ENCODE data around the gene ZBTB44.

DNA sequence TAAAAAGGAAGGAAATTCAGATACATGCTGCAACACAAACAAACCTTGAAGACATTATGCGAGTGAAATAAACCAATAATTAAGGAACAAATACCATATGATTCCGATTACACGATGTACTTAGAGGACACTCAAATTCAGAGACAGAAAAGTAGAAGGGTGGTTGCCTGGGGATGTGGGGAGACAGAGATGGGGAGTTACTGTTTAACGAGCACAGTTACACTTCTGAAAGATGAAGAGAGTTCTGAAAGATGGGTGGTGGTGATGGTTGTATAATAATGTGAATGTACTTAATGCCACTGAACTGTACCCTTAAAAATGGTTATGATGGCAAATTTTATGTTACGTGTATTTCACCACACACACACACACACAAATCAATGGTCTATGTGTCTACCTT lies 14.7 kb downstream of the ZBTB44 start:
- TF ChIP-seq, protein P1, sequence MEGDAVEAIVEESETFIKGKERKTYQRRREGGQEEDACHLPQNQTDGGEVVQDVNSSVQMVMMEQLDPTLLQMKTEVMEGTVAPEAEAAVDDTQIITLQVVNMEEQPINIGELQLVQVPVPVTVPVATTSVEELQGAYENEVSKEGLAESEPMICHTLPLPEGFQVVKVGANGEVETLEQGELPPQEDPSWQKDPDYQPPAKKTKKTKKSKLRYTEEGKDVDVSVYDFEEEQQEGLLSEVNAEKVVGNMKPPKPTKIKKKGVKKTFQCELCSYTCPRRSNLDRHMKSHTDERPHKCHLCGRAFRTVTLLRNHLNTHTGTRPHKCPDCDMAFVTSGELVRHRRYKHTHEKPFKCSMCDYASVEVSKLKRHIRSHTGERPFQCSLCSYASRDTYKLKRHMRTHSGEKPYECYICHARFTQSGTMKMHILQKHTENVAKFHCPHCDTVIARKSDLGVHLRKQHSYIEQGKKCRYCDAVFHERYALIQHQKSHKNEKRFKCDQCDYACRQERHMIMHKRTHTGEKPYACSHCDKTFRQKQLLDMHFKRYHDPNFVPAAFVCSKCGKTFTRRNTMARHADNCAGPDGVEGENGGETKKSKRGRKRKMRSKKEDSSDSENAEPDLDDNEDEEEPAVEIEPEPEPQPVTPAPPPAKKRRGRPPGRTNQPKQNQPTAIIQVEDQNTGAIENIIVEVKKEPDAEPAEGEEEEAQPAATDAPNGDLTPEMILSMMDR (conservative IDR thresholded peaks at IDR 0.05): no peak
- TF ChIP-seq EZH2 (IDR thresholded peaks at IDR 0.05; ENCODE audit: low read depth): no peak

Measured in PC-9 (cell line).